T-helper 2 cell treated with Interferon-gamma antibody and Interleukin-4, amounts not matched to agents 5 μg/mL and 100 μg/mL, for 36 hours (primary cell): Measurements from ENCODE around the gene DISP2.

Experiments
- DNase-seq: peaks from one replicate; pipeline ENCODE4 v3.0.0; 2021; ENCODE audit warnings: low spot score
- H3K27ac Mint-ChIP-seq: one replicate; pipeline ENCODE4 v1.8.0; 2021; ENCODE audit warnings: mild to moderate bottlenecking, mixed read lengths
- H3K27me3 Mint-ChIP-seq: one replicate; pipeline ENCODE4 v1.8.0; 2021; ENCODE audit warnings: low read depth, mixed read lengths
- H3K36me3 Mint-ChIP-seq: one replicate; pipeline ENCODE4 v1.8.0; 2021; ENCODE audit warnings: low read depth, mixed read lengths
- H3K4me1 Mint-ChIP-seq: one replicate; pipeline ENCODE4 v1.8.0; 2021; ENCODE audit warnings: low read depth, mixed read lengths
- H3K4me3 Mint-ChIP-seq: one replicate; pipeline ENCODE4 v1.8.0; 2022; ENCODE audit warnings: mild to moderate bottlenecking, moderate library complexity, mixed read lengths
- H3K9me3 Mint-ChIP-seq: one replicate; pipeline ENCODE4 v1.8.0; 2021; ENCODE audit warnings: mixed read lengths

Gene DISP2

DNA sequence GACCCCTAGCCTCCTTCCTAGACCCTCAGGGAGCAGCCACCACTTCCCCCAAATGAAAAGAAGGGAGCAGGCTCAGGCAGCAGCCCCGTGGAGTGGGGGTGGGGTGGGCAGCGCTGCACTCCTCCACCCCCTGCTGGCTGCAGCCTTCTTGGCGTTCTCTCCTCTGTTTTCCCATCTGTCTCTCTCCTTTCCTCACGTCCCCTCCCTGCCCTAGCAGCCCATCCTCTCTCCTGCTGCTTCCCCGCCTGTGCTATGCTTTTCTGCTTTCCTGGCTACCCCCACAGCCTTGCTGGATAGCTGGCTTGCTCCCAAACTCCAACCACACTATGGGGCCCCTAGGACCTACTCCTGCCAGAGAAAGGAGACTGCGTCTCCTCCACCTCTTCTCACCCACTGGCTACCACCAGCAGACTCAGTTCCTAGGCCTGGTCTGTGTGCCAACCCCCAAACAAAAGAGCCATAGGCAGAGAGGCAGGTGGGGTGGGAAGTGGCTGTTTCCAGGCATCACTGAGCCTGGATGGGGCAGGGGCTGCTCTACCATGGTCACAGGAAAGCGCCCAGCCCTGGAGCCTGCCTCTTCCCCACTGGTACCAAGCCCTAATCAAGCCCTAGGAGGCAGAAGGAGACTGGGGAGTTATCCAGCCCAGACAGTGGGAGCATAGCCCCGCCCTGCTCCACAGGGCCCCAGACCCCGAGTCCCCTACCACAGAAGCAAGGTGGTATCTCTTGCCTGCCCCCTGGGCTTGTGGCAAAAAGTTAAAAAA is 3.4 kb upstream of the DISP2 start:
- no peaks in the 10 kb centered on the region for H3K9me3 Mint-ChIP-seq
- H3K36me3 Mint-ChIP-seq: no peaks in the 10 kb centered on the region
- no peak for DNase-seq
- H3K27me3 Mint-ChIP-seq: peaks cover 29% of the 10 kb centered on the region
- H3K4me3 Mint-ChIP-seq: no peak overlapping the region
- H3K4me1 Mint-ChIP-seq: peaks cover 5% of the 10 kb centered on the region
- H3K27ac Mint-ChIP-seq: no peak overlapping the region

DNA sequence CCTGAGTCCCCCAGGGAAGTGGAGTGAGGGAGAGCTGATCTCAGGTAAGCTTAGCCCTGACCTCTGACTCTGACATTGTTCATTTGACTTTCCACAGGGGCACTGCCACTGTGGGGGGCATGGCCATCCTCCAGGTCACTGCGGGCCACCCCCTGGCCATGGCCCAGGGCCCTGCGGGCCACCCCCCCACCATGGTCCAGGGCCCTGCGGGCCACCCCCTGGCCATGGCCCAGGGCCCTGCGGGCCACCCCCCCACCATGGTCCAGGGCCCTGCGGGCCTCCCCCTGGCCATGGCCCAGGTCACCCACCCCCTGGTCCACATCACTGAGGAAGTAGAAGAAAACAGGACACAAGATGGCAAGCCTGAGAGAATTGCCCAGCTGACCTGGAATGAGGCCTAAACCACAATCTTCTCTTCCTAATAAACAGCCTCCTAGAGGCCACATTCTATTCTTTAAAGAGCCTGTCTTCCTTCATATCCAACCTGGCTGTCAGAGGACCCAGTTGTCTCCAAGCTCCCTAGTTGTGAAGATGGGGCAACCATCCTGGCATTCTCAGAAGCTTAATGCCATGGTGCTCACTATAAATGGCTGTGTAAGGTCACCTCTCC is 1.9 kb upstream of the DISP2 start:
- no peaks in the 10 kb centered on the region for H3K9me3 Mint-ChIP-seq
- peaks cover 6% of the 10 kb centered on the region for H3K4me1 Mint-ChIP-seq
- DNase-seq: no peak
- no peak overlapping the region for H3K27ac Mint-ChIP-seq
- no peaks in the 10 kb centered on the region for H3K36me3 Mint-ChIP-seq
- H3K27me3 Mint-ChIP-seq: peaks cover 28% of the 10 kb centered on the region
- H3K4me3 Mint-ChIP-seq: no peak overlapping the region

DNA sequence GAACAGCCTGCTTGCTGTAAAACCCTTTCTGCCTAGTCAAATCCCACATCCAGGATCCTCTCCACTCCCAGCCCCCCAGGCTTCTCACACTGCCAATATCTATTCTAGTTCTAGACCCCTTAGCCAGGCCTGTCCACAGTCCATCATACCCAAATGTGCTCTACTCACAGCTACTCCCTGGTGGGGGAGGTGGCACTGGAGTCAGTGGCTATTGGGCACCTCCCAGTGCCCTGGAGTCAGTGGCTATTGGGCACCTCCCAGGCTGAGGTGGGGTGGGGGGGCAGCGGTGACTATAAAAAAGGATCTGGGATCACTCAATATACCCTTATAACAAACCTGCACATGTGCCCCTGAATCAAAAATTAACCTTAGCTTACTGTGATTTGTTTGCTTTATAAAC is 773 bp upstream of the DISP2 start:
- Mint-ChIP-seq H3K27ac (no peak overlapping the region), H3K36me3 (no peaks in the 10 kb centered on the region), H3K4me3 (peak overlapping the region; percentile 79), H3K4me1 (peaks cover 6% of the 10 kb centered on the region), H3K27me3 (peaks cover 24% of the 10 kb centered on the region), H3K9me3 (no peaks in the 10 kb centered on the region)
- DNase-seq: no peak

DNA sequence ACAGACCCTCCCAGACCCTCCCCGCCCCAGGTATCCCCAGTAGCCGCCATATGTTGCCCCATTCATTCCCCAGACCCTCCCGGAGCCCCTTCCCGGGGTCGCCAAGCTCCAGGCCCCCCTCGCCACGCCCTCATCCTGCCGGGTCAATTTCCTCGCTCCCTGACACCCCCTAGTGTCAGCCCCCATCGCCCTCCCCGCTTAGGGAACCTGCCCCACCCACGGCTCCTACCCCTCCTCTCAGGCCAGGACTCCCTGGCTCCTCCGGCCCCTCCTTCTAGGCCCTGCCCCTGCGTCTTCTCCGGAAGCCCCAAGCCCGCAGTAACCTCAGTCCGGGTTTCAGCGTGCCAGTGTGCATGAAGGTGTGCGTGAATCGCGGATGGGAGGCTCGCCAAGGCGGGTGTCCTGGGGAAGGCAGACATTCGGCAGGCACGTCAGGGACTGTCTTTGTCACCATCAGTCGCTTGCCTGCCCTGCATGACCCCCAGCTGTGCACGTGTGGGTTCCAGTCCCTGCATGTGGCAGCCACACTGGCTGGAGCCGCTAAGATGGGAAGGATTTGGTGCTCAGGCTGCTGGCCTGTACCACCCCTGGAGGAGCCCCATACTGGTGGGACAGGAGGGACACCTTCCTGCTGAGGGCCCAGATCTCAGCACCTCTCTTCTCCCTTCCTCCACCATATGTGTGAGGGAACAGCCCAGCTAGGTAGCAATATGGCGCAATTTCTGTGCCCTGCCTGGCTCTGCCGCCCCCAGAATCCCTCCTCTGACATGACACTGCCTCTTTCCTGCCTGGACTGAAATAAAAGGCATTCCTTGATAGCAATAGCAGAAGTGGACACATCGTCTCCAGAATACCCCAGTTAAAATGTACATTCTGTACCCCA is 693 bp downstream of the DISP2 start:
- Mint-ChIP-seq H3K4me3 (peak overlapping the region; percentile 85), H3K36me3 (no peaks in the 10 kb centered on the region), H3K27me3 (peaks cover 18% of the 10 kb centered on the region), H3K9me3 (no peaks in the 10 kb centered on the region), H3K27ac (peak overlapping the region; percentile 50), H3K4me1 (peaks cover 6% of the 10 kb centered on the region)
- DNase-seq: peak; percentile 17

DNA sequence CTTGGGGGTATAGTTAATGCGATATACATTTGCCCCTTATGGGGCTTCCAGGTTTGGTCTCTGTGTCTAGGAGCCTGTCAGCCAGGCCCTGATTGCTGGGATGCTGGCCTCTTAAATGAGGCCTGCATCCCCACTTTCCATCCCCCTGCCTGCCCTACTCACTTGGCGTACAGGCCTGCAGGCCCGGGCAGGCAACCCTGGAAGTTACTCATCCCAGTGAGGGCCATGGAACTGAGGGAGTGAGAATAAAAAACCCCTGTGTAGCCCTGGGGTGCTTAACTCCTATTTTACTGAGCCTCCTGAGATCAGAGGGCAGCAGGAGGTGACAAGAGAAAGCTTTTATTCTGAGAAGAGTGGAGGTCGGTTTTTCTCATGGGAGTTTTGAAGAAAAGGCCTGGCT is 2.0 kb downstream of the DISP2 start:
- H3K4me1 Mint-ChIP-seq: peaks cover 6% of the 10 kb centered on the region
- H3K9me3 Mint-ChIP-seq: no peaks in the 10 kb centered on the region
- no peak overlapping the region for H3K4me3 Mint-ChIP-seq
- H3K27me3 Mint-ChIP-seq: peaks cover 14% of the 10 kb centered on the region
- H3K36me3 Mint-ChIP-seq: no peaks in the 10 kb centered on the region
- DNase-seq: no peak
- H3K27ac Mint-ChIP-seq: no peak overlapping the region

DNA sequence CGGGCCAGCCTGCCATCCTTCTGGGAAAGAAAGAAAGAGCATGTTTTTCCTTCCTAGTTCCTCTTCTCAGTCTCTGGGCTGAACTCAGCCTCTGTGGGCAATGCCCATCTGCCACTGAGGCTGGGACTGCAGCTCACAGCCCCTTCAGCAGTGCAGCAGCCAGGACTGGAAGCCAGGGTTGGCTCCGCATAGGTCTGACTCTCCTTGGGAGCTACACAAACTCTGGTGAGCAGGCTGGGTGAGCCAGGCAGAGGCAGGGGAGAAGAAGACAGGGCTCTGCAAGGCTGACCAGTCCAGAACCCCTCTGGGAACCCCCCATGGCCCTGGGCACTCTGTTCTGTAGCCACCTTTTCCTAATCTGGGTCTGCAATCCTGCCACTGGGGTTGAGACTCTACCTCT is 3.6 kb downstream of the DISP2 start:
- H3K27ac Mint-ChIP-seq: no peak overlapping the region
- H3K9me3 Mint-ChIP-seq: no peaks in the 10 kb centered on the region
- H3K4me1 Mint-ChIP-seq: peaks cover 6% of the 10 kb centered on the region

DNA sequence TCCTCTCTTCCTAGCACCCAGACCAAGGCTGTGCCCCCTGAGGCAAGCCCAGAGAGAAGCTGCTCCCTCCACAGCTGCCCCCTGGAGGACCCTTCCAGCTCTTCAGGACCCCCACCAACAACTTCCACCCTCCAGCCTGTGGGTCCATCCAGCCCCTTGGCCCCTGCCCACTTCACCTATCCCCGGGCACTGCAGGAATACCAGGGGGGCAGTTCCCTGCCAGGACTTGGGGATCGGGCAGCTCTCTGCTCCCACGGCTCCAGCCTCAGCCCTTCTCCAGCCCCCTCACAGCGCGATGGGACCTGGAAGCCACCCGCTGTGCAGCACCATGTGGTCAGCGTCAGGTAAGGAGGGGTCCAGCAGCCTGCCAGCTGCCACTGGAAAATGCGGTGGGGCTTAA is 5.6 kb downstream of the DISP2 start:
- no peak overlapping the region for H3K27ac Mint-ChIP-seq
- H3K9me3 Mint-ChIP-seq: no peaks in the 10 kb centered on the region
- H3K4me3 Mint-ChIP-seq: no peak overlapping the region
- DNase-seq: no peak
- peaks cover 10% of the 10 kb centered on the region for H3K4me1 Mint-ChIP-seq
- no peaks in the 10 kb centered on the region for H3K27me3 Mint-ChIP-seq
- no peaks in the 10 kb centered on the region for H3K36me3 Mint-ChIP-seq

More for the DNA sequence above, 3.6 kb downstream of the DISP2 start:
- H3K4me3 Mint-ChIP-seq: no peak overlapping the region
- H3K36me3 Mint-ChIP-seq: no peaks in the 10 kb centered on the region
- DNase-seq: no peak
- H3K27me3 Mint-ChIP-seq: peaks cover 4% of the 10 kb centered on the region

DNA sequence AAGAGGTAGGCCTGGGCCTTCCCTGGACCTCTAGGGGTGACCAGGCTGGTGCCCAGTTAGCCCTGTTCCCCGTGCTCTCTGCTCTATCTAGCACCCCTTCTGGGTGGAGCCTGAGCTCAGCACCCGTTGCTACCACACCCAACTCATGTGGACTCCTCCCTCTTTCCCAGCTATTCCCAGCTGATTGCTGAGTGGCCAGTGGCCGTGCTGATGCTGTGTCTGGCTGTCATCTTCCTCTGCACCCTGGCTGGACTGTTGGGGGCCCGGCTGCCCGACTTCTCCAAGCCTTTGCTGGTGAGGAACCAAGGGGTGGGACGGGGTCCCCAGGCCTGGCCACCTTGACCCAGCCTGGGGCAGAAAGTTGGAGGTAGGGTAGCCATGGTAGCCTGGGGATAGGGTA is 6.2 kb downstream of the DISP2 start:
- Mint-ChIP-seq H3K36me3 (no peaks in the 10 kb centered on the region), H3K27me3 (peaks cover 2% of the 10 kb centered on the region), H3K4me1 (peaks cover 7% of the 10 kb centered on the region), H3K4me3 (no peak overlapping the region), H3K9me3 (no peaks in the 10 kb centered on the region), H3K27ac (no peak overlapping the region)
- no peak for DNase-seq

DNA sequence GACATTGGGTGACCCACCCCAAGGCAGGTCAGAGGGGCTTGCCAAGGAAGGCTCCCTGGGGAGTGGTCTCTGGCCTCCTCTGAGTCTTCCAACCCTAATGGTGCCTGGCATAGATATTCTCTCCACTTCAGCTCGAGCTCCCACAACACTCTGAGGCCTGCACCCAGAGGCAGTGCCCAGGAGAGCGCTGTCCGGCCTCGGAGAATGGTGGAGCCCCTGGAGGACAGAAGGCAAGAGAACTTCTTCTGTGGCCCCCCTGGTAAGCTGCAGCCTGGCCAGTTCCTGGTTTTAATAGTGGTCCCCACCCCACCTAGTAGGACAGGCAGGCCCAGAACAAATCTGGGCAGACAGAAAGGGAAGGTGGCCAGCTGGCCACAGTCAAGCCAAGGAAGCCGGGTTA is 7.0 kb downstream of the DISP2 start:
- Mint-ChIP-seq H3K4me3 (no peak overlapping the region), H3K27me3 (peaks cover 2% of the 10 kb centered on the region), H3K9me3 (no peaks in the 10 kb centered on the region), H3K27ac (no peak overlapping the region), H3K36me3 (no peaks in the 10 kb centered on the region), H3K4me1 (peaks cover 5% of the 10 kb centered on the region)
- no peak for DNase-seq

DNA sequence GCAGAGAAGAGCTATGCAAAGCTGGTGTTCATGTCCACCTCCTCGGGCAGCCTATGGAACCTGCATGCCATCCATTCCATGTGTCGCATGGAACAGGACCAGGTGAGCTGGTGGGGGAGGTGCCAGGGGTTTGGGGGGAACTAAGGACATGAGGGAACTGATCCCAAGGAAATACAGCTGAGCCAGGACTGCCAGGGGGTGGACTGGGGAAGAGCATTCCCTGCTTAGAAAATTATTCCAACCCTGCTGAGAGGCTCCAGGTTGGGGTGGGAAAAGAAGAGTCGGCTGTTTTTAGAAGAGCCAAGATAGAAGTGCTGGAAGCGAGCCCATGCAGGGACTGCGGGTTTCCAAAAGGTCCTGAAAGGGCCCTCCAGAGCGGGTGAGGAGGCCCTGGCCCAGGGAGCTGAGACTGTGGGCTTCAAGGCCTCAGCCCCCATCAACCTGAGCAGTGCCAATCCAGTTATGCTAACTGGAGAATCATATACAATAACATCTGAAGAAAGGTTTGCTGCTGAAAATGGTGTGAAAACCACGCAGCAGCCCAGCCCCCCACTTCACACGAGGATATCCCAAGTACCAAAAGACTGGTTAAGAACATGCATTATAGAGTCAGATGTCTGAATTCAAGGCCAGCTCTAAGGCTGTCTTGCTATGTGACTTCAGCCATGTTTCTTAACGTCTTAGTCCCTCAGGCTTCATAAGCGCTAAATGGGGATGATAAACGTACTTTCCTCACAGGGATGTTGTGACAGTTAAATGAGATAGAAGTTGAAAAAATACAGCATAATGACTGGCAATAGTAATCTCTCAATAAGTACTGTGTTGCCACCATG is 7.8 kb downstream of the DISP2 start:
- Mint-ChIP-seq H3K27ac (no peak overlapping the region), H3K36me3 (no peaks in the 10 kb centered on the region), H3K4me1 (peaks cover 5% of the 10 kb centered on the region), H3K4me3 (no peak overlapping the region), H3K27me3 (peaks cover 4% of the 10 kb centered on the region), H3K9me3 (no peaks in the 10 kb centered on the region)
- no peak for DNase-seq

DNA sequence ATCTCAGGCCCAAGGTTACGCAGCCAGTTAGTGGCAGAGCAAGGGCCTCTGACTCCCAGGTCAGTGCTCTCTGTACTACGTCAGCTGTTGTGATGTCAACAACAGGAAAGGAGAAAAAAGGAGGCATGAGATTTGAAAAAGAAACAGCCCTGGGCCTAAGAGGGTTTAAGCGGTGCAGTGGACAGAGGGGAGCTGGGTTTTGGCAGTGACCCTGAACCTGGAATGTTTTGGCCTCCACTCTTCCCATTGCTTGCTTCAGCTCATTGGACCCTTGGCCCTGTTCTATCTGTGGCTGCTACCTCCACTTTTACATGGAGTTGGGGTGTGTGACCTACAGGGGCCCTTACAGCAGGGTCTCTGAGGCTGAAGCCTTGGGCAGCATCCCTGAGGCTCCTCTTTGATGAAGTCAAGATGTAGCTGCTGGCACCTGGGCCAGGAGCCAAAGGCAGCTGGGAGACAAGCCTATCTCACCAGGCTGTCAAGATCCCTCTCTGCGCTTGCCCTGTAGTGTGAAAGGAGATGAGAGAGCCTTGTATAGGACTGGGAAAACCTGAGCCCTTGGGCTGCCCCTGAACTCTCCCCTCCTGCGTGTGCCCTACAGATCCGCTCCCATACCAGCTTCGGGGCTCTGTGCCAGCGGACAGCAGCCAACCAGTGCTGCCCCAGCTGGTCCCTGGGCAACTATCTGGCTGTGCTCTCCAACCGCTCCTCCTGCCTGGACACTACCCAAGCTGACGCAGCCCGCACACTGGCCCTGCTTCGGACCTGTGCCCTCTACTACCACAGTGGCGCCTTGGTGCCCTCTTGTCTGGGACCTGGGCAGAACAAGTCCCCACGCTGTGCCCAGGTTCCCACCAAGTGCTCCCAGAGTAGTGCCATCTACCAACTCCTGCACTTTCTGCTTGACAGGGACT is 8.7 kb downstream of the DISP2 start:
- Mint-ChIP-seq H3K9me3 (no peaks in the 10 kb centered on the region), H3K27me3 (peaks cover 10% of the 10 kb centered on the region), H3K36me3 (no peaks in the 10 kb centered on the region), H3K27ac (no peak overlapping the region), H3K4me1 (peaks cover 5% of the 10 kb centered on the region), H3K4me3 (peak overlapping the region; percentile 76)
- DNase-seq: no peak

DNA sequence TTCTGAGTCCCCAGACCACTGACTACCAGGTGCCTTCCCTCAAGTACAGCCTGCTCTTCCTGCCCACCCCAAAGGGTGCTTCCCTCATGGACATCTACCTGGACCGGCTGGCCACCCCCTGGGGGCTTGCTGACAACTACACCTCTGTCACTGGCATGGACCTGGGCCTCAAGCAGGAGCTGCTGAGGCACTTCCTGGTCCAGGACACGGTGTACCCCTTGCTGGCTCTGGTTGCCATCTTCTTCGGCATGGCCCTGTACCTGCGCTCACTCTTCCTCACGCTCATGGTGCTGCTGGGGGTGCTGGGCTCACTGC is 9.3 kb downstream of the DISP2 start:
- Mint-ChIP-seq H3K9me3 (no peaks in the 10 kb centered on the region), H3K4me3 (peak overlapping the region; percentile 76), H3K36me3 (no peaks in the 10 kb centered on the region), H3K27ac (peak overlapping the region; percentile 53), H3K27me3 (peaks cover 15% of the 10 kb centered on the region), H3K4me1 (peaks cover 5% of the 10 kb centered on the region)
- DNase-seq: no peak
